ENCODE measurements around the gene CYLD.

Gene CYLD

GRCh38 chr16:50804290-50804907, 62.5 kb downstream of the CYLD start:
- Histone ChIP-seq H3K4me2 (ENCODE audit: low read length) (no peak overlapping the region), H2AFZ (ENCODE audit: insufficient read depth, low read length, poor library complexity) (no peak overlapping the region), H3K4ac (ENCODE audit: low read depth, low read length) (no peak overlapping the region), H3K4me3 (ENCODE audit: low read depth, low read length) (no peak overlapping the region), H3K36me3 (ENCODE audit: control insufficient read depth in 1 of 2, insufficient read depth in 2 of 2, low read length in 2 of 2) (no peaks in the 10 kb centered on the region), H3K18ac (ENCODE audit: low read length) (no peak overlapping the region), H4K91ac (ENCODE audit: low read depth, low read length) (no peak overlapping the region), H2BK5ac (ENCODE audit: low read depth, low read length, poor library complexity) (no peak overlapping the region), H3K79me2 (ENCODE audit: control insufficient read depth, insufficient read depth, low read length, poor library complexity) (no peaks in the 10 kb centered on the region), H3K4me1 (ENCODE audit: control insufficient read depth in 1 of 2, insufficient read depth in 2 of 2, low read length in 2 of 2) (peaks cover 0 to 4% of the 10 kb centered on the region in 2 experiments), H2BK120ac (ENCODE audit: insufficient read depth, low read length, poor library complexity) (no peak overlapping the region), H2AK5ac (ENCODE audit: low read length) (no peak overlapping the region), H3K79me1 (ENCODE audit: low read length) (no peaks in the 10 kb centered on the region), H4K12ac (ENCODE audit: low read depth, low read length) (no peak overlapping the region), H3K27ac (ENCODE audit: low read depth, low read length) (no peak overlapping the region), H2BK12ac (ENCODE audit: low read length) (no peak overlapping the region), H3K14ac (ENCODE audit: low read length) (no peak overlapping the region), H3K9ac (ENCODE audit: low read length) (no peak overlapping the region), H4K8ac (ENCODE audit: low read depth, low read length) (no peak overlapping the region), H3K23ac (ENCODE audit: low read length) (no peak overlapping the region), H3K27me3 (ENCODE audit: insufficient read depth, low read length) (no peaks in the 10 kb centered on the region), H3K9me3 (ENCODE audit: insufficient read depth, low read depth, low read length) (no peaks in the 10 kb centered on the region)
- DNase-seq = no peak
- WGBS (ENCODE audit: extremely low coverage, insufficient coverage, insufficient read length) = no CpG with 5 or more reads among the region's 10 CpGs

- no peaks in the 10 kb centered on the region for H3K79me2 ChIP-seq (ENCODE audit: control insufficient read depth, insufficient read depth, low read length, poor library complexity)
- no peaks in the 10 kb centered on the region for H3K36me3 ChIP-seq (ENCODE audit: control insufficient read depth in 1 of 2, insufficient read depth in 2 of 2, low read length in 2 of 2)
- peak overlapping the region; percentile 92 for H3K4me2 ChIP-seq (ENCODE audit: low read length)
- H3K4me1 ChIP-seq (ENCODE audit: control insufficient read depth in 1 of 2, insufficient read depth in 2 of 2, low read length in 2 of 2) = peaks cover 0 to 4% of the 10 kb centered on the region in 2 experiments
- no peak overlapping the region for H3K27ac ChIP-seq (ENCODE audit: low read depth, low read length)
- no peak overlapping the region for H4K91ac ChIP-seq (ENCODE audit: low read depth, low read length)
- H3K9me3 ChIP-seq (ENCODE audit: insufficient read depth, low read depth, low read length) = no peaks in the 10 kb centered on the region
- H2AK5ac ChIP-seq (ENCODE audit: low read length) = no peak overlapping the region
- no peak overlapping the region for H4K12ac ChIP-seq (ENCODE audit: low read depth, low read length)
- H2AFZ ChIP-seq (ENCODE audit: insufficient read depth, low read length, poor library complexity) = no peak overlapping the region
- no peak overlapping the region for H2BK12ac ChIP-seq (ENCODE audit: low read length)
- no peak overlapping the region for H2BK120ac ChIP-seq (ENCODE audit: insufficient read depth, low read length, poor library complexity)
- no peaks in the 10 kb centered on the region for H3K27me3 ChIP-seq (ENCODE audit: insufficient read depth, low read length)
- WGBS (ENCODE audit: extremely low coverage, insufficient coverage, insufficient read length) = no CpG with 5 or more reads among the region's 26 CpGs
- no peak overlapping the region for H3K4ac ChIP-seq (ENCODE audit: low read depth, low read length)
- H3K23ac ChIP-seq (ENCODE audit: low read length) = no peak overlapping the region
- DNase-seq = peak; percentile 79 to 96
- no peak overlapping the region for H2BK5ac ChIP-seq (ENCODE audit: low read depth, low read length, poor library complexity)
- H3K4me3 ChIP-seq (ENCODE audit: low read depth, low read length) = no peak overlapping the region
- no peaks in the 10 kb centered on the region for H3K79me1 ChIP-seq (ENCODE audit: low read length)
- no peak overlapping the region for H3K14ac ChIP-seq (ENCODE audit: low read length)
- H4K8ac ChIP-seq (ENCODE audit: low read depth, low read length) = no peak overlapping the region
- H3K9ac ChIP-seq (ENCODE audit: low read length) = peak overlapping the region; percentile 47
- no peak overlapping the region for H3K18ac ChIP-seq (ENCODE audit: low read length)
Measured at GRCh38 chr16:50806099-50807062, 64.5 kb downstream of the CYLD start.

GRCh38 chr16:50808929-50809538, 67.1 kb downstream of the CYLD start:
- no peak overlapping the region for H2AFZ ChIP-seq (ENCODE audit: insufficient read depth, low read length, poor library complexity)
- no peaks in the 10 kb centered on the region for H3K79me2 ChIP-seq (ENCODE audit: control insufficient read depth, insufficient read depth, low read length, poor library complexity)
- H3K23ac ChIP-seq (ENCODE audit: low read length) = no peak overlapping the region
- no peak overlapping the region for H3K4me3 ChIP-seq (ENCODE audit: low read depth, low read length)
- no peak overlapping the region for H3K9ac ChIP-seq (ENCODE audit: low read length)
- no peak overlapping the region for H2BK5ac ChIP-seq (ENCODE audit: low read depth, low read length, poor library complexity)
- H4K91ac ChIP-seq (ENCODE audit: low read depth, low read length) = no peak overlapping the region
- H3K27ac ChIP-seq (ENCODE audit: low read depth, low read length) = no peak overlapping the region
- no peak overlapping the region for H2AK5ac ChIP-seq (ENCODE audit: low read length)
- WGBS (ENCODE audit: extremely low coverage, insufficient coverage, insufficient read length) = no CpG with 5 or more reads among the region's 9 CpGs
- H3K4me1 ChIP-seq (ENCODE audit: control insufficient read depth in 1 of 2, insufficient read depth in 2 of 2, low read length in 2 of 2) = peaks cover 0 to 4% of the 10 kb centered on the region in 2 experiments
- no peaks in the 10 kb centered on the region for H3K36me3 ChIP-seq (ENCODE audit: control insufficient read depth in 1 of 2, insufficient read depth in 2 of 2, low read length in 2 of 2)
- no peak overlapping the region for H3K18ac ChIP-seq (ENCODE audit: low read length)
- no peak overlapping the region for H2BK12ac ChIP-seq (ENCODE audit: low read length)
- H3K9me3 ChIP-seq (ENCODE audit: insufficient read depth, low read depth, low read length) = no peaks in the 10 kb centered on the region
- no peaks in the 10 kb centered on the region for H3K27me3 ChIP-seq (ENCODE audit: insufficient read depth, low read length)
- no peak overlapping the region for H3K4me2 ChIP-seq (ENCODE audit: low read length)
- H3K4ac ChIP-seq (ENCODE audit: low read depth, low read length) = no peak overlapping the region
- H3K79me1 ChIP-seq (ENCODE audit: low read length) = no peaks in the 10 kb centered on the region
- no peak overlapping the region for H4K8ac ChIP-seq (ENCODE audit: low read depth, low read length)
- DNase-seq = no peak
- H2BK120ac ChIP-seq (ENCODE audit: insufficient read depth, low read length, poor library complexity) = no peak overlapping the region
- H3K14ac ChIP-seq (ENCODE audit: low read length) = no peak overlapping the region
- H4K12ac ChIP-seq (ENCODE audit: low read depth, low read length) = no peak overlapping the region

- Histone ChIP-seq H3K14ac (ENCODE audit: low read length) (no peak overlapping the region), H3K9me3 (ENCODE audit: insufficient read depth, low read depth, low read length) (no peaks in the 10 kb centered on the region), H3K4me1 (ENCODE audit: control insufficient read depth in 1 of 2, insufficient read depth in 2 of 2, low read length in 2 of 2) (no peaks in the 10 kb centered on the region), H3K18ac (ENCODE audit: low read length) (no peak overlapping the region), H3K4ac (ENCODE audit: low read depth, low read length) (no peak overlapping the region), H3K79me1 (ENCODE audit: low read length) (no peaks in the 10 kb centered on the region), H4K12ac (ENCODE audit: low read depth, low read length) (no peak overlapping the region), H3K79me2 (ENCODE audit: control insufficient read depth, insufficient read depth, low read length, poor library complexity) (no peaks in the 10 kb centered on the region), H3K27me3 (ENCODE audit: insufficient read depth, low read length) (no peaks in the 10 kb centered on the region), H3K4me3 (ENCODE audit: low read depth, low read length) (no peak overlapping the region), H3K23ac (ENCODE audit: low read length) (no peak overlapping the region), H2AK5ac (ENCODE audit: low read length) (no peak overlapping the region), H3K27ac (ENCODE audit: low read depth, low read length) (no peak overlapping the region), H4K91ac (ENCODE audit: low read depth, low read length) (no peak overlapping the region), H3K4me2 (ENCODE audit: low read length) (no peak overlapping the region), H2BK12ac (ENCODE audit: low read length) (no peak overlapping the region), H4K8ac (ENCODE audit: low read depth, low read length) (no peak overlapping the region), H2BK5ac (ENCODE audit: low read depth, low read length, poor library complexity) (no peak overlapping the region), H3K9ac (ENCODE audit: low read length) (no peak overlapping the region), H2AFZ (ENCODE audit: insufficient read depth, low read length, poor library complexity) (no peak overlapping the region), H3K36me3 (ENCODE audit: control insufficient read depth in 1 of 2, insufficient read depth in 2 of 2, low read length in 2 of 2) (no peaks in the 10 kb centered on the region), H2BK120ac (ENCODE audit: insufficient read depth, low read length, poor library complexity) (no peak overlapping the region)
- no peak for DNase-seq
- WGBS (ENCODE audit: extremely low coverage, insufficient coverage, insufficient read length) = no CpG with 5 or more reads among the region's 6 CpGs
Measured at GRCh38 chr16:50809561-50809960, 67.7 kb downstream of the CYLD start.

All from trophoblast cell (in vitro differentiated cells and primary cell).